HepG2 (cell line): ENCODE measurements around the gene LRIT1. TPM values are rescaled to one million over a fixed set of nuclear protein-coding genes. Genes with fewer than 3 reads are reported as not detected.

Experiments used
- ATAC-seq: fragments of 200-7000 bp; cut with Tn5 transposase; 3 replicates; pipeline ENCODE4 v1.9.1; 2020; ENCODE audit warnings: mild to moderate bottlenecking, moderate library complexity
- BruUV-seq: library from RNA; stranded (reverse); fragments of 400-500 nt; replicated peaks from 2 replicates; lab custom pipeline; 2021; lab: Mats Ljungman, UMichigan
- CTCF ChIA-PET: fragments of 300-600 bp; formaldehyde crosslinking; extraction: SDS; loops from one replicate; lab custom pipeline; 2021; ENCODE audit warnings: low total read pairs, inconsistent platforms, low intra/inter-chr PET ratio; lab: Yijun Ruan, JAX
- POLR2A ChIA-PET: fragments of 350-600 bp; sonication (Branson Sonifier 250); formaldehyde crosslinking; loops from one replicate; lab custom pipeline; 2020; ENCODE audit warnings: antibody characterized with exemption, inconsistent platforms; lab: Yijun Ruan, JAX
- DNase-seq: peaks from one replicate; pipeline ENCODE4 v3.0.0-alpha.2; 2015; ENCODE audit warnings: low spot score
- FAIRE-seq: peaks from 3 replicates; lab custom pipeline; 2011; peaks lifted over from hg19 to GRCh38; lab: Jason Lieb, UNC
- H2AFZ ChIP-seq: one replicate; pipeline ENCODE4 v1.6.1; 2011; ENCODE audit warnings: low read length, inconsistent platforms
- H3K27ac ChIP-seq: fragments of 300-600 bp; 3 replicates; pipeline ENCODE4 v1.8.0; 2011; ENCODE audit warnings: mixed run types, mild to moderate bottlenecking, mixed read lengths, low read length, inconsistent platforms; ENCODE audit not compliant: insufficient read depth; ENCODE audit errors: extremely low read length
- H3K27me3 ChIP-seq, 2 experiments: fragments of 200-600 bp in 1 of 2; 2 replicates in 1 of 2; 3 replicates in 1 of 2; pipeline versions ENCODE4 v1.6.0 to v1.8.0; 2011; ENCODE audit warnings: low read length in 2 of 2, mild to moderate bottlenecking in 2 of 2, moderate library complexity in 2 of 2, inconsistent platforms in 1 of 2; ENCODE audit not compliant: insufficient read depth in 2 of 2, control insufficient read depth in 1 of 2
- H3K36me3 ChIP-seq, 2 experiments: fragments of 200-600 bp in 1 of 2; replicated peaks in 1 of 2; 2 replicates in 1 of 2; 3 replicates in 1 of 2; pipeline versions ENCODE4 v1.5.1 to v1.8.0; 2011; ENCODE audit warnings: low read length in 2 of 2, inconsistent platforms in 1 of 2; ENCODE audit not compliant: insufficient read depth in 2 of 2, control insufficient read depth in 1 of 2
- H3K4me1 ChIP-seq: 2 replicates; pipeline ENCODE4 v1.5.1; 2012; ENCODE audit warnings: low read length, inconsistent platforms; ENCODE audit not compliant: insufficient read depth
- H3K4me2 ChIP-seq: 2 replicates; pipeline ENCODE4 v1.6.0; 2011; ENCODE audit warnings: low read depth, low read length, inconsistent platforms
- H3K4me3 ChIP-seq, 3 experiments: fragments of 200-600 bp in 1 of 3; sonication (generic), shearing (Covaris generic) in 1 of 3; replicated peaks in 1 of 3; 2 replicates each; pipeline ENCODE4 v1.5.1; 2011 to 2016; ENCODE audit warnings: low read length in 3 of 3, inconsistent platforms in 2 of 3, low read depth in 2 of 3, mild to moderate bottlenecking in 2 of 3, control low read depth in 1 of 3, mixed read lengths in 1 of 3; ENCODE audit not compliant: insufficient read depth in 1 of 3
- H3K79me2 ChIP-seq: one replicate; pipeline ENCODE4 v1.6.1; 2011; ENCODE audit warnings: low read length, inconsistent platforms; ENCODE audit not compliant: insufficient read depth
- H3K9ac ChIP-seq: 2 replicates; pipeline ENCODE4 v1.6.0; 2011; ENCODE audit warnings: mild to moderate bottlenecking, low read depth, low read length, inconsistent platforms; ENCODE audit not compliant: insufficient read depth
- H3K9me3 ChIP-seq: 2 replicates; pipeline ENCODE4 v1.5.1; 2012; ENCODE audit warnings: mild to moderate bottlenecking, low read length
- H4K20me1 ChIP-seq: 2 replicates; pipeline ENCODE4 v1.6.0; 2011; ENCODE audit warnings: inconsistent platforms, mild to moderate bottlenecking, low read length, moderate library complexity; ENCODE audit not compliant: insufficient read depth
- BORCS8-MEF2B ChIP-seq: sonication (generic); formaldehyde crosslinking; IDR thresholded peaks from 2 replicates; pipeline ENCODE4 v1.8.0; 2022; ENCODE audit warnings: mild to moderate bottlenecking, missing genetic modification reagents
- FOXC1 ChIP-seq: sonication (generic); formaldehyde crosslinking; IDR thresholded peaks from 2 replicates; pipeline ENCODE4 v1.8.0; 2022; ENCODE audit warnings: mild to moderate bottlenecking, missing genetic modification reagents, borderline replicate concordance
- GATAD2A ChIP-seq: IDR thresholded peaks from 2 replicates; pipeline ENCODE4 v1.6.1; 2016
- HNF1B ChIP-seq: sonication (generic); formaldehyde crosslinking; IDR thresholded peaks from 2 replicates; pipeline ENCODE4 v1.5.1; 2020; ENCODE audit warnings: mild to moderate bottlenecking, moderate library complexity, missing genetic modification reagents
- MAX ChIP-seq: IDR thresholded peaks from 2 replicates; pipeline ENCODE4 v1.6.1; 2012; ENCODE audit warnings: inconsistent platforms
- MBD4 ChIP-seq: IDR thresholded peaks from 2 replicates; pipeline ENCODE4 v1.6.1; 2012; ENCODE audit warnings: low read length, inconsistent platforms, borderline replicate concordance
- NR2F6 ChIP-seq, 2 experiments: IDR thresholded peaks; 2 replicates each; pipeline ENCODE4 v1.6.1; 2016; ENCODE audit warnings: antibody characterized with exemption in 1 of 2, mild to moderate bottlenecking in 1 of 2
- PREB ChIP-seq: sonication (generic); formaldehyde crosslinking; IDR thresholded peaks from 2 replicates; pipeline ENCODE4 v1.4.0; 2020; ENCODE audit warnings: missing genetic modification reagents
- PTBP1 ChIP-seq: fragments of 200-400 bp; formaldehyde crosslinking; IDR thresholded peaks from 2 replicates; pipeline ENCODE4 v1.6.1; 2018; ENCODE audit warnings: low read length, low read depth; ENCODE audit not compliant: poor library complexity, severe bottlenecking
- SALL2 ChIP-seq: sonication (generic); formaldehyde crosslinking; IDR thresholded peaks from 2 replicates; pipeline ENCODE4 v1.8.1; 2023; ENCODE audit warnings: mild to moderate bottlenecking, missing genetic modification reagents, inconsistent platforms
- SRSF1 ChIP-seq: fragments of 200-400 bp; formaldehyde crosslinking; optimal IDR thresholded peaks from 2 replicates; pipeline ENCODE3; 2017; ENCODE audit warnings: mild to moderate bottlenecking, low read depth, low read length, moderate library complexity
- YY1 ChIP-seq: IDR thresholded peaks from 2 replicates; pipeline ENCODE4 v1.6.1; 2011; ENCODE audit warnings: low read length, low read depth, moderate library complexity, mild to moderate bottlenecking; ENCODE audit not compliant: insufficient read depth, insufficient replicate concordance
- ZFP62 ChIP-seq: sonication (generic); formaldehyde crosslinking; IDR thresholded peaks from 2 replicates; pipeline ENCODE4 v1.4.0; 2020; ENCODE audit warnings: missing genetic modification reagents
- ZKSCAN5 ChIP-seq: sonication (generic); formaldehyde crosslinking; IDR thresholded peaks from 2 replicates; pipeline ENCODE4 v1.5.1; 2020; ENCODE audit warnings: mild to moderate bottlenecking, missing genetic modification reagents
- ZNF777 ChIP-seq: sonication (generic); formaldehyde crosslinking; IDR thresholded peaks from 2 replicates; pipeline ENCODE4 v1.4.0; 2020; ENCODE audit warnings: missing genetic modification reagents
- WGBS: methylation state at CpG from one replicate; pipeline ENCODE4 v1.1.6; 2017; ENCODE audit warnings: low lambda C conversion rate; 5-methylcytosine and 5-hydroxymethylcytosine counted together
- in situ Hi-C: cut with HindIII; loops from 2 replicates; pipeline ENCODE4 v1.10.0; 2017; ENCODE audit warnings: low pct_unique_long_range_greater_than_20kb; ENCODE audit not compliant: extremely low pct_ligation_motif_present
- intact Hi-C: fragments of 100-400 bp; cut with micrococcal nuclease; formaldehyde crosslinking; loops from one replicate; pipeline ENCODE4 v1.10.0; 2022; ENCODE audit not compliant: unreplicated experiment
- polyA plus RNA-seq, 8 experiments: library from polyadenylated mRNA; depleted of rRNA in 3 of 8; stranded (reverse) in 7 of 8; unstranded in 1 of 8; fragments of >200 nt; fragmentation: Illumina TruSeq in 4 of 8; extraction: Trizol in 4 of 8; gene quantifications; 2 replicates each; pipeline versions ENCODE4 v1.2.1 to v1.2.3, GENCODE V29; 2011 to 2016; ENCODE audit warnings: low read depth in 4 of 8, missing spikeins in 1 of 8, mixed read lengths in 1 of 8; ENCODE audit not compliant: insufficient read depth in 1 of 8
- total RNA-seq, 5 experiments: library from RNA; depleted of rRNA; stranded (reverse); fragments of >200 nt; fragmentation: Illumina TruSeq; extraction: Trizol; gene quantifications; 2 replicates each; pipeline ENCODE4 v1.2.3, GENCODE V29; 2016; ENCODE audit warnings: low read depth in 1 of 5
- TF ChIP-seq, protein P1 (sequence below): sonication (generic); formaldehyde crosslinking; IDR thresholded peaks from 2 replicates; pipeline ENCODE4 v1.4.0; 2020; ENCODE audit warnings: missing genetic modification reagents

LRIT1 gene
- total and polyA plus RNA-seq, 2 of the 13 experiments (the other 11 are each of a cell fraction or from before 2014, with no cell fraction given) = not detected

GRCh38 chr10:84214046-84214572 lies 27.2 kb downstream of the LRIT1 start:
- Histone ChIP-seq H3K4me3 (no peak overlapping the region), H2AFZ (no peak overlapping the region), H3K4me1 (no peaks in the 10 kb centered on the region), H3K79me2 (no peaks in the 10 kb centered on the region), H3K27ac (no peak overlapping the region), H4K20me1 (no peaks in the 10 kb centered on the region), H3K9me3 (no peaks in the 10 kb centered on the region; the same call in 1 of the 2 replicates), H3K27me3 (no peaks in the 10 kb centered on the region; a peak in 1 of 5 replicates), H3K36me3 (no peaks in the 10 kb centered on the region), H3K4me2 (no peak overlapping the region), H3K9ac (no peak overlapping the region)
- in situ Hi-C loops (no loop called here), intact Hi-C loops (no loop called here)
- FAIRE-seq (no peak), ATAC-seq (no peak; the same call in 2 of the 3 replicates), DNase-seq (no peak)
- BruUV-seq = no TSS peak
- WGBS = 64% methylated on average over 17 of the region's 25 CpGs
- ChIA-PET POLR2A (interaction anchor here (1.4 kb wide), 1 partner anchor 74 kb away, joined by 3 read pairs; no protein-coding TSS in a partner anchor), CTCF (no interaction called here)
- TF ChIP-seq ZFP62 (CRISPR knock-in tag) = no peak
- no peak for TF ChIP-seq SALL2 (CRISPR knock-in tag)
- TF ChIP-seq, protein P1, sequence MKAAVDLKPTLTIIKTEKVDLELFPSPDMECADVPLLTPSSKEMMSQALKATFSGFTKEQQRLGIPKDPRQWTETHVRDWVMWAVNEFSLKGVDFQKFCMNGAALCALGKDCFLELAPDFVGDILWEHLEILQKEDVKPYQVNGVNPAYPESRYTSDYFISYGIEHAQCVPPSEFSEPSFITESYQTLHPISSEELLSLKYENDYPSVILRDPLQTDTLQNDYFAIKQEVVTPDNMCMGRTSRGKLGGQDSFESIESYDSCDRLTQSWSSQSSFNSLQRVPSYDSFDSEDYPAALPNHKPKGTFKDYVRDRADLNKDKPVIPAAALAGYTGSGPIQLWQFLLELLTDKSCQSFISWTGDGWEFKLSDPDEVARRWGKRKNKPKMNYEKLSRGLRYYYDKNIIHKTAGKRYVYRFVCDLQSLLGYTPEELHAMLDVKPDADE (CRISPR knock-in tag) = no peak
- TF ChIP-seq SRSF1 = no peak
- TF ChIP-seq FOXC1 (CRISPR knock-in tag) = no peak

- H3K9me3 ChIP-seq = no peaks in the 10 kb centered on the region
- no peak for ATAC-seq
- H3K79me2 ChIP-seq = no peaks in the 10 kb centered on the region
- no peak for DNase-seq
- FAIRE-seq = no peak
- ChIA-PET CTCF (no interaction called here), POLR2A (no interaction called here)
- H3K4me1 ChIP-seq = no peaks in the 10 kb centered on the region
- H3K27me3 ChIP-seq = no peaks in the 10 kb centered on the region; a peak in 1 of 5 replicates
- H3K36me3 ChIP-seq = no peaks in the 10 kb centered on the region
- in situ Hi-C loops = no loop called here
- no peak overlapping the region for H3K4me3 ChIP-seq
- no peaks in the 10 kb centered on the region for H4K20me1 ChIP-seq
- no peak overlapping the region for H3K4me2 ChIP-seq
- BruUV-seq = no TSS peak
- H3K27ac ChIP-seq = no peak overlapping the region
- no peak overlapping the region for H3K9ac ChIP-seq
- intact Hi-C loops = no loop called here
- WGBS = 27% methylated on average over 11 of the region's 11 CpGs
- H2AFZ ChIP-seq = no peak overlapping the region
- TF ChIP-seq MBD4 (no peak), BORCS8-MEF2B (CRISPR knock-in tag) (no peak), PTBP1 (no peak), MAX (no peak), YY1 (no peak), HNF1B (no peak), ZNF777 (CRISPR knock-in tag) (no peak), NR2F6 (IDR thresholded peaks at IDR 0.05) (no peak), NR2F6 (CRISPR knock-in tag; IDR thresholded peaks at IDR 0.05) (no peak), GATAD2A (no peak), ZKSCAN5 (CRISPR knock-in tag) (no peak), PREB (CRISPR knock-in tag) (no peak)
These were observed 28.3 kb downstream of the LRIT1 start for GRCh38 chr10:84213076-84213475.
